Hematopoietic multipotent progenitor cell (in vitro differentiated cells): ENCODE measurements around the gene RAB43. TPM values are rescaled to one million over a fixed set of nuclear protein-coding genes. Genes with fewer than 3 reads are reported as not detected.
"Not testable (repeated sequence)": the region's sequence is repeated elsewhere in the genome, so short reads cannot be mapped to it uniquely, and the experiment has no call there.

Experiments used
- DNase-seq, 3 donors: peaks; one replicate each; pipeline ENCODE4 v3.0.0-alpha.2; 2011 to 2015; ENCODE audit warnings: low read depth in 2 of 3, low spot score in 2 of 3
- total RNA-seq: library from RNA; depleted of rRNA; stranded (reverse); fragments of >200 nt; gene quantifications from one replicate; pipeline ENCODE4 v1.2.3, GENCODE V29; 2012

Gene RAB43
- total RNA-seq, 1 donor: 18.9 TPM

GRCh38 chr3:129122412-129123011, 908 bp upstream of the RAB43 start:
- DNase-seq: no peak

DNA sequence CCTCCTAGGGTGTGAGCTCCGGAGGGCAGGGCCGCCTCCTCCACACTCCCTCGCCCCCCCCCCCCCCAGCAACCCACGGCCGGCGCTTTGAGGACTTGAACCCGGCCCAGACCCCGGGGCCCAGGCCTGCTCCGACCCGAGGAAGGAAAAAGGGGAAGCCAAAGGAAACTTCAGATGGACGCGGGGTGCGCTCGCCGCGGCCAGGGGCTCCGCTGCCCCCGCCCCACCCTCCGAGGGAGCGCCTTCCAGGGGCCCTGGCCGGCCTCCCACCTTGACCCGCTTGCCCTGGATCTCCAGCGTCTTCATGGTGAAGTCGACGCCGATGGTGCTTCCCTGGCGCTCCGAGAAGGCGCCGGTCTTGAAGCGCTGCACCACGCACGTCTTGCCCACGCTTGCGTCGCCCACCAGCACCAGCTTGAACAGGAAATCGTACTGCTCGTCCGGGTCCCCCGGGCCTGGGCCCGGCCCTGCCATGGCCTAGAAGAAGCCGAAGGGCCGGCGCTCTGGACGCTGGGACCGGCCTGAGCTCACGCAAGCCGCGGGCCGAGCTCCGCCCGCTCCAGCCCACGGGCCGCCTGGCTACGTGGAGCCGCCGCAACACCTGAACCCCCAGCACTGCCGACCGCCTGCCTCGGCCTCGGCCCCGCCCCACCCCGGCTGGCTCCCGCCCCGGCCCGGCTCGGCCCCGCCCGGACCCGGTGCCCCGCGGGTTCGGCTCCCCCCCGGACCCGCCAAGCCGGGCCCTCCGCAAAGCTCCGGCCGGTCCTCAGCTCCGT, 400 bp downstream of the RAB43 start:
- peak in 2 of 3 donors; percentile 23 to 31 for DNase-seq

DNA sequence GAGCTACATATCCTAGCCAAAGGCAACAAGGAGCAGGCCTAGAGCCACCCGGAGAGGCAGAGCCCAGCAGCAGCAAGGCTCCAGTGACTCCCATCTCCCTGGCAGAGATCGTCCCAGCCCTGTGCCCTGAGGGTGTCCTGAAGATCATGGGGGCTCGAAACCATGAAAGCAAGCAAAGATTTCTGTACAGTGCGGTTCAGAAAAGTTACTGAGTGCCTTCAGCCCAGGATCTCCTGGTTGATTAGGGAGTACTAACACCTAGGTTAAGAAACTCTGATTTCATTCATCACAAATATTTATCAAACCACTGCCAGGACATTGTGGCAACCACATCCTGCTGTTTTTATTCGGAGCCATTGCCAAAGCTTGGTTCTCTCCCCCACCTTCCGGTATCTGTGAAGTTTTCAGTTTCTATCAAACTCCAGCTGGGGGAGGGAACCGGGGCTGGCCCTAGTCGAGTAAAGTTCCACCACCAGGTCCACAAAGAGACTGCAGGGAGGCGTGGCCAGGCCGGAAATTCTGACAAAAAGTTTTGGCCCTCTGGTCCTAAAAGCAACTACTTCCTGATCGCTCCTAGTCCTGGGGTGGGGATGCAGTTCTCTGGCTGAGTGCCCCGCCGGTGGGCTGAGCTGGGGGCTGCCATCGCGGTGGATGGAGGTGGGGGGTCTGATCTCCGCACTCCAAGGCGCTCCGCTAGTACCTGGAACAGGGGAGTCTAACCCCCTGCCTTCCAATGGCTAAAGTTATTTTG, 1.2 kb downstream of the RAB43 start:
- DNase-seq: peak; percentile 70 to 98 (median 93)

DNA sequence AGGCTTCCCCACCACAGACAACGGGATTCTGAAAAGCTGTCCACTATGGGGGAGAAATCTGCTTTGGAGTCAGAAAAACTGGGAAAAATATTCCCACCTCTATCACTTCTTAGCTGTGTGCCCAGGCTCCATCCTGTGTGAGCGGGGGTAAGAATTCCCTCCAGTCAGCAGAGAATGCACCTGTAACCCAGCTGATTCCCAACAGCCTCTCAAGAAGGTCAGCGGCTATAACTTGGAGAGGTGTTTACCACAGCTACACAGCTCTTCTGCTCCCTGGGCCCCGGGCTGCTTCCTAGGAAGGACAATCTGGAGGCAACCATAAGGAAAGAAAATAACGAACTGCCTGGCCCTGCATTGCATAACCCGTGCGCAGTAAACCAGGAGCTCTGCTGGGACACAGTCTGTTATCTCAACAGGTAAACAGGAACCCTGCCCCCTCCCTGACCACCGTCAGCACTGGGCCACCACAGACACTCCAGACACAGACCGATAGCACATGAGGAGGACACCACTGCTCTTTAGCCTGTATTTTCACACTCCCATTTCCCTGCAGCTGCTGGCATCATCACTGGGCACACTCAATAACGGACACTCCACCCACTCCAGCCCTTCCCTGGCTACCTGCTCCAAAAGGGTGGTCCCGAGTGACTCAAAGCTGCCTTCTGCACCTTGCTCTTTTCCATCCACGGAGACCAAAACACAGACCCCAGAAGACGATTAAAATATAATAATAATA, 2.1 kb downstream of the RAB43 start:
- no peak for DNase-seq

DNA sequence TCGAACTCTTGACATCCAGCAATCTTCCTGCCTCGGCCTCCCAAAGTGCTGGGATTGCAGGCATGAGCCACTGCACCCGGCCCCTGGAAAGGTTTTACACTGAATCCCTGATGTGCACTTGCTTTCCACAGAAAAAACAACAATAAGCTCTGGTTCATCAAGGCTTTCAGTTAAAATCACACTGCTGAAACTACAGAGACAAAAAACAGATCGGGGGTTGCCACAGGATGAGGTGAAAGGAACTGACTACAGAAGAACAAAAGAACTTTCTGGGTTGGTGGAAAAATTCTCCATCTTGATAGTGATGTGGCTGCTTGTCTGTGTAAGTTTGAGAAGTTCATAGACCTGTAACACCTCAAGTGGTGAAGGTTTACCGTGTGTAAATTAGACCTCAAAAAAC, 2.9 kb downstream of the RAB43 start:
- peak in 1 of 3 donors; percentile 56 for DNase-seq

DNA sequence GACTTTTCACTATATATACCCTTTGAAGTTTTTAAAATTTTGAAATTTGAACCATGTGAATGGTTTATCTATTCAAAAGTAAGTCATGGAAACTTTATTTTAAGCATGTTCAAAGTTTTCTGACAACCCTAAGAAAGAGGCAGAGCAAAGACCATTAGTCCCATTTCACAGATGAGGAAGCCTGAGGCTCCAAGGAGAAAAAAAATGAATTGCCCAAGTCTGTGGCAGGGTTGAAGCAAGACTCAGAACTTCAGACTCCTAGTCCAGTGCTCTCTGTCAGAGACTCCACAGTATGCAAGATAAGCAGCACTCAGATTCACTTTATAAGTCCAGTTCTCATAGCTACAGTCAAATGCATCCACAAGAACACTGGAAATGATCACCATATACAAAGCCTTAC, 4.5 kb downstream of the RAB43 start:
- DNase-seq: no peak

- DNase-seq: no peak
Measured at GRCh38 chr3:129116482-129116946, 5.1 kb downstream of the RAB43 start.

GRCh38 chr3:129114455-129114854, 7.1 kb downstream of the RAB43 start:
- no peak for DNase-seq

GRCh38 chr3:129112308-129113052, 9.1 kb downstream of the RAB43 start:
- DNase-seq: no peak

- DNase-seq: not testable (repeated sequence)
Measured at GRCh38 chr3:129111076-129111780, 10.4 kb downstream of the RAB43 start.

GRCh38 chr3:129107793-129108192, 13.8 kb downstream of the RAB43 start:
- DNase-seq: no peak

DNA sequence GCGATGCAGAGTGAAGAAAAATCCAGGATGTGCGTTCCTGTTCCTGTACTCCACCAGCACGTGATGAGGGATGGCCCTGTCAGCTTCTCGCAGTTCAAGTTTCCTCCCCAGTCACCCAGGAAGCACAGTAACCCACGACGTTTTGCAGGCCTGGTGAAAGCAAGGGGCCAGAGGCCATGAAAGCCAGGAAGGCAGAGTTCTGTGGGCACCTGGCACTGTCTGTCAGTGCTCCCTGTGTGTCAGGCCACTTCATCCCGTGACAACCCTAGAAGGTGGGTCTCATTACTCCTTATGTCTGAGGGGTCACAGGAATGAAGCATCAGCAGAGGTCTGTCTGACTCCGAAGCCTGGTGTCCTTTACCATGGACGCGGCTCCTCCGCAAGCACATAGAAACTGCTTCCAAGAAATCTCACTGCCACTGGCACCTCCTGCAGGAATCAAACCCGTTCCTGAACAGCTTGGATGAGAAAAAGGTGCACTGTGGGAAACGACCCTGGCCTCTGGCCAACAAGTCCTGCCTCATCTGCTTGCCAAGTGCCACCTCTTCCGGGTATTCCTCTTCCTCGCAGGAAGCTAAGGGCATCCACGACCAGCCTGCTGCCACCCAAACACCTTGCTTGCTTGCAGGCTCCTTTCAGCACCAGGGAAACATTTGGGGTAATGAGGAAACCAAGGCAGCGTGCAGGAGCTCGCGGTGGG, 14.6 kb downstream of the RAB43 start:
- no peak for DNase-seq

- no peak for DNase-seq
Measured at GRCh38 chr3:129106320-129106719, 15.3 kb downstream of the RAB43 start.

DNA sequence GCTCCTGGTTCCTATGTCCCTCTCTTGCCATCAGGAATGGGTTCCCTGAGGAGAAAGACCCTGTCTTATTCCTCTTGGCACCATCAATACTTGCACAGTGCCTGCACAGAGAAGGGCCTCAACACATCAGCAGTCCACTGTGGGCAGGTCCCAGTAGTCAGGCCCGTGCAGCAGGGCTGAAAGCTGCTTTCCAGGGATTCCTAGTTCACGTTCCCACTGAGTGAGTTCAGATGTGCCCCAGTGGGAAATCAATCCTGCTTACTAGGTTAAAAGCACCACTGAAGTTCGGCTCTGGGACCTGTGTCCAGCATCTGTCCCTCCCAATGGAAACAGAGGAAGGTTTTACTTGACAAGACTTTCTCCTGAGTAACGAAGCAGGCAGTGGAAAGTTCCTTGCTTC, 15.7 kb downstream of the RAB43 start:
- DNase-seq: no peak

DNA sequence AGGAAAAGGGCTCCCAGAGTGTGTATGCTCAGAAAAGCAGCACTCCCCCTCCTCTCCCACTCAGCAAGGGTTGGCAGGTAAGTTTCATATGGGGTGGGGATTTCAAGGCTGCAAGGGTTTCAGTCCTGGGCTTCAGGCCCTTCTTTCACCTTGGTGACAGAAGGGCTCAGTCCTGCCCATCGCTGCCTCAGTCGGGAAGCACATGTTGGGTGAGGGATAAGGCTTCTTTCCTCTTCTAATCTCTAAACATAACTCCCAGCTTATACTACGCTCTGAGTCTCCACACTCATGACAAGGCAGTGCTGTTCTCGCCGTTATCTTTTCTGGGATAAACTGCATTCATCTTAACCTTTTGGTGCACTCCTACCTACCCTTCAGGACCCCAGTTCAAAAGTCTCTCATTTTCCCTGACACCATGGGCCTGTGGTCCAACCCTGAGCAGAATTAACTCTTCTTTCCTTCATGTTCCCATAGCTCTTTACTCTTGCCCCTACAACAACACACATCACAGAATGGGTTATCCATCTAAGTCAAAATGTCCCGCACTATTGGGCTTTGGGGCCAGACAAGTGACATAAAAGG, 17.0 kb downstream of the RAB43 start:
- no peak for DNase-seq

- no peak for DNase-seq
Measured at GRCh38 chr3:129104051-129104450, 17.6 kb downstream of the RAB43 start.

DNA sequence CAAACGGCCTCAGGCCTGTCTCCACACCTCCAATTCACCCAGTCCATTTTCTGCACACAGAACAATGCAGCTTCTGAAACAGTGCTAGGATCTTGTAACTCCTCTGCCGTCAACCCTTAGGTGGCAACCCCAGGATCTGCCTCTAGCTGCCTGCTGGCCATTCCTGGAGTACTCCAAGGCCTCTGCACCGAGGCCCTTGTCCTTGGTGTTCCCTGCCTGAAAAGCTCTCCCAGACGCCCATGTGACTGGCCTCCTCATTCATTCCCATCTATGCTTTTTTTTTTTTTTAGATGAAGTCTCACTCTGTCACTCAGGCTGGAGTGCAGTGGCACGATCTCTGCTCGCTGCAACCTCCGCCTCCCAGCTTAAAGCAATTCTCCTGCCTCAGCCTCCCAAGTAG, 18.3 kb downstream of the RAB43 start:
- DNase-seq: no peak

GRCh38 chr3:129101370-129102138, 20.1 kb downstream of the RAB43 start:
- no peak for DNase-seq
